ENCODE data around the gene FKTN. TPM values are rescaled to one million over a fixed set of nuclear protein-coding genes. Genes with fewer than 3 reads are reported as not detected.
A peak's percentile ranks its signal among the peaks of the same experiment; 100 is the strongest.
"Not testable (repeated sequence)": the region's sequence is repeated elsewhere in the genome, so short reads cannot be mapped to it uniquely, and the experiment has no call there.

Gene FKTN
- total and polyA plus RNA-seq, 2 donors (not counting 3 experiments of a cell fraction or from before 2014, with no cell fraction given): 2.8 to 13.2 TPM

- Histone ChIP-seq H3K4me2 (ENCODE audit: insufficient read depth, low read length) (no peak overlapping the region), H3K9me1 (replicated peaks; ENCODE audit: control insufficient read depth, extremely low read depth, insufficient read depth, low read length) (no peaks in the 10 kb centered on the region), H3K36me3 (ENCODE audit: control insufficient read depth in 2 of 2, extremely low read depth in 1 of 2, insufficient read depth in 2 of 2, low read length in 2 of 2) (peaks cover 0 to 2% of the 10 kb centered on the region in 2 experiments), H3K27me3 (ENCODE audit: control insufficient read depth in 2 of 2, insufficient read depth in 2 of 2, low read length in 2 of 2) (no peaks in the 10 kb centered on the region), H3K79me2 (ENCODE audit: control insufficient read depth, insufficient read depth, low read length) (no peaks in the 10 kb centered on the region), H2AFZ (ENCODE audit: low read depth, low read length) (no peak overlapping the region), H3K9me3 (replicated peaks; ENCODE audit: control insufficient read depth, insufficient read depth, low read length) (no peaks in the 10 kb centered on the region), H3K9ac (replicated peaks; ENCODE audit: extremely low read depth, insufficient read depth, low read length) (no peak overlapping the region), H4K20me1 (replicated peaks; ENCODE audit: control insufficient read depth, extremely low read depth, insufficient read depth, low read length) (no peaks in the 10 kb centered on the region), H3K4me1 (ENCODE audit: control insufficient read depth, extremely low read depth, insufficient read depth, low read length) (no peaks in the 10 kb centered on the region), H3K27ac (ENCODE audit: insufficient read depth, low read depth, low read length) (no peak overlapping the region), H3K4me3 (replicated peaks in 1 of 3; ENCODE audit: insufficient read depth in 1 of 3, low read depth in 1 of 3, low read length in 3 of 3) (no peak overlapping the region)
- intact Hi-C loops (cut with micrococcal nuclease): no loop called here
- no peak for FAIRE-seq
- BruUV-seq (replicated peaks): no TSS peak
- TF ChIP-seq GATA2 (IDR thresholded peaks at IDR 0.05; ENCODE audit: insufficient read depth, insufficient read length, low read depth, low read length): no peak
- TF ChIP-seq MYC (IDR thresholded peaks at IDR 0.05; ENCODE audit: low read depth, low read length): no peak
- TF ChIP-seq, protein P1, sequence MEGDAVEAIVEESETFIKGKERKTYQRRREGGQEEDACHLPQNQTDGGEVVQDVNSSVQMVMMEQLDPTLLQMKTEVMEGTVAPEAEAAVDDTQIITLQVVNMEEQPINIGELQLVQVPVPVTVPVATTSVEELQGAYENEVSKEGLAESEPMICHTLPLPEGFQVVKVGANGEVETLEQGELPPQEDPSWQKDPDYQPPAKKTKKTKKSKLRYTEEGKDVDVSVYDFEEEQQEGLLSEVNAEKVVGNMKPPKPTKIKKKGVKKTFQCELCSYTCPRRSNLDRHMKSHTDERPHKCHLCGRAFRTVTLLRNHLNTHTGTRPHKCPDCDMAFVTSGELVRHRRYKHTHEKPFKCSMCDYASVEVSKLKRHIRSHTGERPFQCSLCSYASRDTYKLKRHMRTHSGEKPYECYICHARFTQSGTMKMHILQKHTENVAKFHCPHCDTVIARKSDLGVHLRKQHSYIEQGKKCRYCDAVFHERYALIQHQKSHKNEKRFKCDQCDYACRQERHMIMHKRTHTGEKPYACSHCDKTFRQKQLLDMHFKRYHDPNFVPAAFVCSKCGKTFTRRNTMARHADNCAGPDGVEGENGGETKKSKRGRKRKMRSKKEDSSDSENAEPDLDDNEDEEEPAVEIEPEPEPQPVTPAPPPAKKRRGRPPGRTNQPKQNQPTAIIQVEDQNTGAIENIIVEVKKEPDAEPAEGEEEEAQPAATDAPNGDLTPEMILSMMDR (IDR thresholded peaks at IDR 0.05; ENCODE audit: extremely low read depth in 1 of 2, insufficient read depth in 1 of 2, low read depth in 1 of 2, low read length in 2 of 2): no peak
- TF ChIP-seq MAX (IDR thresholded peaks at IDR 0.05; ENCODE audit: insufficient read depth, insufficient read length): no peak
- no peak for TF ChIP-seq POLR2A (IDR thresholded peaks at IDR 0.05; ENCODE audit: low read depth, low read length)
- no peak for TF ChIP-seq EZH2 (IDR thresholded peaks at IDR 0.05; ENCODE audit: borderline replicate concordance, low read depth, low read length, severe bottlenecking)
- TF ChIP-seq FOS (IDR thresholded peaks at IDR 0.05; ENCODE audit: borderline replicate concordance, insufficient read depth, low read length): no peak
- TF ChIP-seq JUN (IDR thresholded peaks at IDR 0.05; ENCODE audit: borderline replicate concordance, insufficient read depth, insufficient read length, low read depth): no peak
- no peak for TF ChIP-seq POLR2AphosphoS5 (IDR thresholded peaks at IDR 0.05; ENCODE audit: insufficient read depth, low read depth, low read length)
- CTCF ChIA-PET: no interaction called here
- no peak for DNase-seq (ENCODE audit: low read depth, low spot score)
- POLR2A ChIA-PET: no interaction called here
- dilution Hi-C loops (cut with MboI; ENCODE audit: extremely low pct_ligation_motif_present, low sequenced_read_pairs): no loop called here
Measured at GRCh38 chr9:105515811-105516413, 42.0 kb upstream of the FKTN start.

GRCh38 chr9:105519710-105520369 is 38.1 kb upstream of the FKTN start:
- POLR2A ChIA-PET: interaction anchor here (0.6 kb wide), 1 partner anchor 737 kb away, joined by 3 read pairs; no protein-coding TSS in a partner anchor
- H3K27me3 ChIP-seq (ENCODE audit: control insufficient read depth in 2 of 2, insufficient read depth in 2 of 2, low read length in 2 of 2); dilution Hi-C loops (cut with MboI; ENCODE audit: extremely low pct_ligation_motif_present, low sequenced_read_pairs); H3K9me1 ChIP-seq (replicated peaks; ENCODE audit: control insufficient read depth, extremely low read depth, insufficient read depth, low read length); H3K79me2 ChIP-seq (ENCODE audit: control insufficient read depth, insufficient read depth, low read length); CTCF ChIA-PET; BruUV-seq (replicated peaks); H3K27ac ChIP-seq (ENCODE audit: insufficient read depth, low read depth, low read length); H3K36me3 ChIP-seq (ENCODE audit: control insufficient read depth in 2 of 2, extremely low read depth in 1 of 2, insufficient read depth in 2 of 2, low read length in 2 of 2); FAIRE-seq; intact Hi-C loops (cut with micrococcal nuclease); H3K4me2 ChIP-seq (ENCODE audit: insufficient read depth, low read length); H3K9ac ChIP-seq (replicated peaks; ENCODE audit: extremely low read depth, insufficient read depth, low read length); H3K9me3 ChIP-seq (replicated peaks; ENCODE audit: control insufficient read depth, insufficient read depth, low read length); H3K4me1 ChIP-seq (ENCODE audit: control insufficient read depth, extremely low read depth, insufficient read depth, low read length); H4K20me1 ChIP-seq (replicated peaks; ENCODE audit: control insufficient read depth, extremely low read depth, insufficient read depth, low read length); H2AFZ ChIP-seq (ENCODE audit: low read depth, low read length): not testable (repeated sequence)
- DNase-seq (ENCODE audit: low read depth, low spot score): peak; percentile 28
- H3K4me3 ChIP-seq (replicated peaks in 1 of 3; ENCODE audit: insufficient read depth in 1 of 3, low read depth in 1 of 3, low read length in 3 of 3): peak overlapping the region in 1 of 3 experiments; percentile 27
